Neural cell (in vitro differentiated cells): Measurements from ENCODE around the gene MTR. TPM values are rescaled to one million over a fixed set of nuclear protein-coding genes. Genes with fewer than 3 reads are reported as not detected.

Source experiments
- H2AFZ ChIP-seq: fragments of 200-600, 300-800 bp; sonication (generic), shearing (Covaris generic); 2 replicates; pipeline ENCODE4 v1.6.0; 2014; ENCODE audit warnings: low read depth, mild to moderate bottlenecking, antibody characterized with exemption, low read length, moderate library complexity
- H3F3A ChIP-seq: fragments of 200-600 bp; shearing (Covaris generic); 2 replicates; pipeline ENCODE4 v1.6.1; 2016; ENCODE audit warnings: mild to moderate bottlenecking, moderate library complexity, mixed read lengths, antibody characterized with exemption, low read length; ENCODE audit not compliant: insufficient read depth, poor library complexity, severe bottlenecking
- H3K27ac ChIP-seq: fragments of 200-600, 300-800 bp; sonication (generic), shearing (Covaris generic); 2 replicates; pipeline ENCODE4 v1.5.1; 2014; ENCODE audit warnings: mild to moderate bottlenecking, low read length, moderate library complexity
- H3K27me3 ChIP-seq: fragments of 300-800, 200-600 bp; sonication (generic), shearing (Covaris generic); 2 replicates; pipeline ENCODE4 v1.6.0; 2014; ENCODE audit warnings: mild to moderate bottlenecking, low read depth, low read length, moderate library complexity; ENCODE audit not compliant: insufficient read depth
- H3K36me3 ChIP-seq: fragments of 300-800, 200-600 bp; sonication (generic), shearing (Covaris generic); 2 replicates; pipeline ENCODE4 v1.5.1; 2014; ENCODE audit warnings: mild to moderate bottlenecking, antibody characterized with exemption, low read length, moderate library complexity; ENCODE audit not compliant: insufficient read depth
- H3K4me2 ChIP-seq: fragments of 300-800, 200-600 bp; sonication (generic), shearing (Covaris generic); 2 replicates; pipeline ENCODE4 v1.6.0; 2014; ENCODE audit warnings: mild to moderate bottlenecking, low read length
- H3K4me3 ChIP-seq: fragments of 300-800, 200-600 bp; sonication (generic), shearing (Covaris generic); 2 replicates; pipeline ENCODE4 v1.5.1; 2014; ENCODE audit warnings: mild to moderate bottlenecking, low read length, moderate library complexity
- H3K79me2 ChIP-seq: fragments of 200-600 bp; shearing (Covaris generic); replicated peaks from 2 replicates; pipeline ENCODE4 v1.6.0; 2014; ENCODE audit warnings: mild to moderate bottlenecking, low read length, moderate library complexity; ENCODE audit not compliant: insufficient read depth
- H3K9ac ChIP-seq: fragments of 300-800, 200-600 bp; sonication (generic), shearing (Covaris generic); 2 replicates; pipeline ENCODE4 v1.6.1; 2016; ENCODE audit warnings: mild to moderate bottlenecking, low read length, mixed read lengths
- H3K9me2 ChIP-seq: fragments of 200-600 bp; shearing (Covaris generic); 2 replicates; pipeline ENCODE4 v1.6.1; 2016; ENCODE audit warnings: mild to moderate bottlenecking, low read length, mixed read lengths; ENCODE audit not compliant: insufficient read depth
- H3K9me3 ChIP-seq: fragments of 200-600, 300-800 bp; sonication (generic), shearing (Covaris generic); 2 replicates; pipeline ENCODE4 v1.6.1; 2016; ENCODE audit warnings: mild to moderate bottlenecking, mixed run types, low read length, moderate library complexity, mixed read lengths
- H4K20me1 ChIP-seq: fragments of 200-600 bp; shearing (Covaris generic); 2 replicates; pipeline ENCODE4 v1.6.1; 2016; ENCODE audit warnings: mild to moderate bottlenecking, mixed run types; ENCODE audit not compliant: insufficient read depth
- EP300 ChIP-seq: fragments of 450-650 bp; conservative IDR thresholded peaks from 2 replicates; pipeline ENCODE4 v1.6.1; 2014; ENCODE audit warnings: antibody characterized with exemption, mild to moderate bottlenecking, moderate library complexity; ENCODE audit not compliant: poor library complexity, severe bottlenecking
- EZH2 ChIP-seq: fragments of 200-600, 300-800 bp; shearing (Covaris generic), sonication (generic); IDR thresholded peaks from 2 replicates; pipeline ENCODE4 v1.6.1; 2014; ENCODE audit warnings: antibody characterized with exemption, low read length, borderline replicate concordance, mild to moderate bottlenecking; ENCODE audit not compliant: insufficient read depth, poor library complexity, severe bottlenecking
- MXI1 ChIP-seq: fragments of 450-650 bp; conservative IDR thresholded peaks from 2 replicates; pipeline ENCODE4 v1.6.1; 2014; ENCODE audit warnings: antibody characterized with exemption, mild to moderate bottlenecking; ENCODE audit not compliant: poor library complexity, severe bottlenecking
- POLR2AphosphoS5 ChIP-seq: IDR thresholded peaks from 2 replicates; pipeline ENCODE4 v1.6.1; 2012
- RAD21 ChIP-seq: fragments of 450-650 bp; conservative IDR thresholded peaks from 2 replicates; pipeline ENCODE4 v1.6.1; 2014; ENCODE audit warnings: antibody characterized with exemption, mild to moderate bottlenecking, moderate library complexity
- SMC3 ChIP-seq: fragments of 450-650 bp; conservative IDR thresholded peaks from 2 replicates; pipeline ENCODE4 v1.6.1; 2014; ENCODE audit warnings: antibody characterized with exemption, mild to moderate bottlenecking, moderate library complexity; ENCODE audit not compliant: poor library complexity
- TAF1 ChIP-seq: IDR thresholded peaks from 2 replicates; pipeline ENCODE4 v1.6.1; 2012; ENCODE audit warnings: low read depth
- polyA minus RNA-seq: library from RNA; depleted of rRNA, polyadenylated mRNA; stranded (reverse); fragments of >200 nt; gene quantifications from 2 replicates; pipeline ENCODE4 v1.2.3, GENCODE V29; 2014
- polyA plus RNA-seq: library from polyadenylated mRNA; depleted of rRNA; stranded (reverse); fragments of >200 nt; gene quantifications from 2 replicates; pipeline ENCODE4 v1.2.3, GENCODE V29; 2014
- TF ChIP-seq, protein P1 (sequence below): IDR thresholded peaks from 2 replicates; pipeline ENCODE4 v1.6.1; 2012; ENCODE audit warnings: borderline replicate concordance
- TF ChIP-seq, protein P2 (sequence below): fragments of 450-650 bp; IDR thresholded peaks from 2 replicates; pipeline ENCODE4 v1.5.1; 2014; ENCODE audit warnings: antibody characterized with exemption, mild to moderate bottlenecking, moderate library complexity; ENCODE audit not compliant: poor library complexity, severe bottlenecking

MTR gene
- 14.1 and 15.0 TPM in 2 replicates for polyA plus RNA-seq
- 19.4 and 19.5 TPM in 2 replicates for polyA minus RNA-seq

DNA sequence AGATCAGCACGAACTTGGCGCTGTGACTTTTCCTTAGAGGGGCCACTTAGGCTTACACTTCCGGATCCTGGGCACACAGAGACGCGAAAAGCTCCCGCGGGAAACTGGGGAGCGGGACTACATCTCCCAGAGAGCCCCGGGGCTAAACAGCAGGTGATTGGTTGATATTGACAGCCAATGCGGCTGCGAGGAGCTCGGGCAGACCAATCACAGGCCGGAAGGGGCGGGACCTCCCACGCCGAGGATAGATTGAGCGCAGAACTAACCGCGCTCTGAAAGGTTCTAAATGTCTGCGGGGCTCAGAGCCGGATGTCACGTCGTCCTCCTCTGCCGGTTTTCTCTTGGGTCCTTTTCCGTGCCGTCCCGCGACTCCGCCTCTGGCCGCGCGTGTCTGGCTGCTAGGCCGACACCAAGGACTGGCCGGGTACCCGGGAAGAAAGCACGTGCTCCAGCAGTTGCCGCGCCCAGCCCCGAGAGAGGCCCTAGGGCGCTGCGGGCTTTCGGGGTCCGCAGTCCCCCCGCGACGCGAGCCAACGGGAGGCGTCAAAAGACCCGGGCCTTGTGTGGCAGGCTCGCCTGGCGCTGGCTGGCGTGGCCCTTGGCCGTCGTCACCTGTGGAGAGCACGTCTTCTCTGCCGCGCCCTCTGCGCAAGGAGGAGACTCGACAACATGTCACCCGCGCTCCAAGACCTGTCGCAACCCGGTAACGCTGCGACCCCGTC is at the start of gene MTR:
MTR (plus strand) TSS at position 258 of the 722 bp plus-strand sequence; CDS start at position 670, 412 bp downstream.
- Histone ChIP-seq H3K9ac (peak within 1 kb of the TSS; percentile 66), H3K9me2 (no peaks in the 10 kb centered on the region), H3K27me3 (peaks cover 4% of the 10 kb centered on the region), H3K4me2 (peak within 1 kb of the TSS; percentile 81), H3K79me2 (no peaks in the 10 kb centered on the region), H3F3A (no peaks in the 10 kb centered on the region), H3K27ac (peak within 1 kb of the TSS; percentile 58), H3K36me3 (no peaks in the 10 kb centered on the region), H4K20me1 (no peaks in the 10 kb centered on the region), H3K4me3 (peak within 1 kb of the TSS; percentile 84), H3K9me3 (no peaks in the 10 kb centered on the region), H2AFZ (peak within 1 kb of the TSS; percentile 88)
- no peak for TF ChIP-seq EZH2
- peak; percentile 69 for TF ChIP-seq POLR2AphosphoS5
- TF ChIP-seq EP300 = peak; percentile 30
- peak; percentile 45 for TF ChIP-seq RAD21
- TF ChIP-seq MXI1 = peak; percentile 99
- peak; percentile 55 for TF ChIP-seq SMC3
- TF ChIP-seq, protein P1, sequence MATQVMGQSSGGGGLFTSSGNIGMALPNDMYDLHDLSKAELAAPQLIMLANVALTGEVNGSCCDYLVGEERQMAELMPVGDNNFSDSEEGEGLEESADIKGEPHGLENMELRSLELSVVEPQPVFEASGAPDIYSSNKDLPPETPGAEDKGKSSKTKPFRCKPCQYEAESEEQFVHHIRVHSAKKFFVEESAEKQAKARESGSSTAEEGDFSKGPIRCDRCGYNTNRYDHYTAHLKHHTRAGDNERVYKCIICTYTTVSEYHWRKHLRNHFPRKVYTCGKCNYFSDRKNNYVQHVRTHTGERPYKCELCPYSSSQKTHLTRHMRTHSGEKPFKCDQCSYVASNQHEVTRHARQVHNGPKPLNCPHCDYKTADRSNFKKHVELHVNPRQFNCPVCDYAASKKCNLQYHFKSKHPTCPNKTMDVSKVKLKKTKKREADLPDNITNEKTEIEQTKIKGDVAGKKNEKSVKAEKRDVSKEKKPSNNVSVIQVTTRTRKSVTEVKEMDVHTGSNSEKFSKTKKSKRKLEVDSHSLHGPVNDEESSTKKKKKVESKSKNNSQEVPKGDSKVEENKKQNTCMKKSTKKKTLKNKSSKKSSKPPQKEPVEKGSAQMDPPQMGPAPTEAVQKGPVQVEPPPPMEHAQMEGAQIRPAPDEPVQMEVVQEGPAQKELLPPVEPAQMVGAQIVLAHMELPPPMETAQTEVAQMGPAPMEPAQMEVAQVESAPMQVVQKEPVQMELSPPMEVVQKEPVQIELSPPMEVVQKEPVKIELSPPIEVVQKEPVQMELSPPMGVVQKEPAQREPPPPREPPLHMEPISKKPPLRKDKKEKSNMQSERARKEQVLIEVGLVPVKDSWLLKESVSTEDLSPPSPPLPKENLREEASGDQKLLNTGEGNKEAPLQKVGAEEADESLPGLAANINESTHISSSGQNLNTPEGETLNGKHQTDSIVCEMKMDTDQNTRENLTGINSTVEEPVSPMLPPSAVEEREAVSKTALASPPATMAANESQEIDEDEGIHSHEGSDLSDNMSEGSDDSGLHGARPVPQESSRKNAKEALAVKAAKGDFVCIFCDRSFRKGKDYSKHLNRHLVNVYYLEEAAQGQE = peak; percentile 82
- TF ChIP-seq TAF1 = no peak
- TF ChIP-seq, protein P2, sequence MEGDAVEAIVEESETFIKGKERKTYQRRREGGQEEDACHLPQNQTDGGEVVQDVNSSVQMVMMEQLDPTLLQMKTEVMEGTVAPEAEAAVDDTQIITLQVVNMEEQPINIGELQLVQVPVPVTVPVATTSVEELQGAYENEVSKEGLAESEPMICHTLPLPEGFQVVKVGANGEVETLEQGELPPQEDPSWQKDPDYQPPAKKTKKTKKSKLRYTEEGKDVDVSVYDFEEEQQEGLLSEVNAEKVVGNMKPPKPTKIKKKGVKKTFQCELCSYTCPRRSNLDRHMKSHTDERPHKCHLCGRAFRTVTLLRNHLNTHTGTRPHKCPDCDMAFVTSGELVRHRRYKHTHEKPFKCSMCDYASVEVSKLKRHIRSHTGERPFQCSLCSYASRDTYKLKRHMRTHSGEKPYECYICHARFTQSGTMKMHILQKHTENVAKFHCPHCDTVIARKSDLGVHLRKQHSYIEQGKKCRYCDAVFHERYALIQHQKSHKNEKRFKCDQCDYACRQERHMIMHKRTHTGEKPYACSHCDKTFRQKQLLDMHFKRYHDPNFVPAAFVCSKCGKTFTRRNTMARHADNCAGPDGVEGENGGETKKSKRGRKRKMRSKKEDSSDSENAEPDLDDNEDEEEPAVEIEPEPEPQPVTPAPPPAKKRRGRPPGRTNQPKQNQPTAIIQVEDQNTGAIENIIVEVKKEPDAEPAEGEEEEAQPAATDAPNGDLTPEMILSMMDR = peak; percentile 23

GRCh38 chr1:236746785-236747184 is 48.3 kb upstream of the MTR start:
- no peaks in the 10 kb centered on the region for H3K36me3 ChIP-seq
- TF ChIP-seq POLR2AphosphoS5 (no peak), SMC3 (no peak), RAD21 (no peak), MXI1 (no peak), EZH2 (no peak), TAF1 (no peak), EP300 (no peak)
- TF ChIP-seq, protein P2 = no peak
- TF ChIP-seq, protein P1 = no peak
- no peak overlapping the region for H3K4me2 ChIP-seq
- H2AFZ ChIP-seq = no peak overlapping the region
- H3F3A ChIP-seq = no peaks in the 10 kb centered on the region
- H3K79me2 ChIP-seq = no peaks in the 10 kb centered on the region
- H3K27me3 ChIP-seq = no peaks in the 10 kb centered on the region
- no peaks in the 10 kb centered on the region for H4K20me1 ChIP-seq
- no peak overlapping the region for H3K27ac ChIP-seq
- H3K9ac ChIP-seq = no peak overlapping the region
- H3K4me3 ChIP-seq = no peak overlapping the region
- no peaks in the 10 kb centered on the region for H3K9me2 ChIP-seq
- H3K9me3 ChIP-seq = no peaks in the 10 kb centered on the region
